ENCODE data around the gene CLDN3.
A peak's percentile ranks its signal among the peaks of the same experiment; 100 is the strongest.

The CLDN3 gene

DNA sequence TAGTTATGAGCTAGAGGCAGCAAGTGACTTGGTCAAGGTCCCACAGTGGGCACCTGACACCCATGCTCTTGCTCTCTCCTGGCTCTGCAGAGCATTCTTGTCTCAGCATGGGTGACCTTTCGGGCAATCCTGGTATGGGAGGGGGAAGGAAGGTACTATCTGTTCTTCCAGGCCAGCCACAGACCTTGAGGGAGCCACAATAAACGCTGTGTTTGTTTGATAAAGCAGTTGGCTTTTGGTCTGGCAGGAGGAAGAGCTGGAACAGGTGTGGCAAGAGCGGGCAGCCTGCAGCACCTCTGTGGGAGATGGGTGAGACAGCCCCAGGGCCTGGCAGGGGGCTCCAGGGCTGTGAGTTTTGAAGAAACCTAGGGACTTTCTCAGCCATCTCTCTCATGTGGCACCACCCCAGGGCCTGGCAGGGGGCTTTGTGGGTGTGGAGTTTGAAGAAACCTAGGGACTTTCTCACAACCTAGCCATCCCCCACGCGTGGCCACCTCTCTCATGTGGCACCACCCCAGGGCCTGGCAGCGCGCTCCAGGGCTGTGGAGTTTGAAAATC lies 11.4 kb downstream of the CLDN3 start:
- no peaks in the 10 kb centered on the region for H3K4me1 Mint-ChIP-seq (ENCODE audit: low read depth)

DNA sequence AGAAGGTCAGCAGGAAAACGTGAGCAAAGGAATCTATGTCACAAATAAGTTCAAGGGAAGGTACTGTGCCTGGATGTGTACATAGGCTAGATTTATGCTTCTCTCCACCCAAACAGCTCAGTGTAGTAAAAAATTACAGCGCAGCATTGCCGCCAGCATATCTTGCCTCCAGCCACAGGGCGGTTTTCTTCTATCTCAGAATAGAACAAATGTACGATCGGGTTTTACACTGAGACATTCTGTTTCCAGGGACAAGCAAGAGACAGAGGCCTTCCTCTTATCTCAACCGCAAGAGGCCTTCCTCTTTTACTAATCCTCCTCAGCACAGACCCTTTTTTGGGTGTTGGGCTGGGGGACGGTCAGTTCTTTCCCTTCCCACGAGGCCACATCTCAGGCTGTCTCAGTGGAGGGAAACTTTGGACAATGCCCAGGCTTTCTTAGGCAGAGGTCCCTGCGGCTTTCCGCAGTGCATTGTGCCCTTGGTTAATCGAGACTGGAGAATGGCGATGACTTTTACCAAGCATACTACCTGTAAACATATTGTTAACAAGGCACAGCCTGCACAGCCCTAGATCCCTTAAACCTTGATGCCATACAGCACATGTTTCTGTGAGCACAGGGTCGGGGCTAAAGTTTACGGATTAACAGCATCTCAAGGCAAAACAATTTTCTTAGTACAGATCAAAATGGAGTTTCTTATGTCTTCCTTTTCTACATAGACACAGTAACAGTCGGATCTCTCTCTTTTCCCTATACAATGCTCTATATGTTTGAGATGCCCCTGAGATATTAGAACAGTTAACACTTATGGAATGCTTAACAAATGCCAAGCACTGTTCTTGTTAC lies 19.9 kb downstream of the CLDN3 start:
- Mint-ChIP-seq H3K4me3 (no peak overlapping the region), H3K27me3 (peaks cover 17% of the 10 kb centered on the region), H3K4me1 (ENCODE audit: low read depth) (no peaks in the 10 kb centered on the region), H3K36me3 (ENCODE audit: low read depth) (no peaks in the 10 kb centered on the region), H3K9me3 (no peaks in the 10 kb centered on the region), H3K27ac (no peak overlapping the region)
- no peak for DNase-seq

More for the DNA sequence above, 11.4 kb downstream of the CLDN3 start:
- Mint-ChIP-seq H3K36me3 (ENCODE audit: low read depth) (no peaks in the 10 kb centered on the region), H3K9me3 (no peaks in the 10 kb centered on the region), H3K4me3 (no peak overlapping the region), H3K27me3 (no peaks in the 10 kb centered on the region), H3K27ac (no peak overlapping the region)
- no peak for DNase-seq

DNA sequence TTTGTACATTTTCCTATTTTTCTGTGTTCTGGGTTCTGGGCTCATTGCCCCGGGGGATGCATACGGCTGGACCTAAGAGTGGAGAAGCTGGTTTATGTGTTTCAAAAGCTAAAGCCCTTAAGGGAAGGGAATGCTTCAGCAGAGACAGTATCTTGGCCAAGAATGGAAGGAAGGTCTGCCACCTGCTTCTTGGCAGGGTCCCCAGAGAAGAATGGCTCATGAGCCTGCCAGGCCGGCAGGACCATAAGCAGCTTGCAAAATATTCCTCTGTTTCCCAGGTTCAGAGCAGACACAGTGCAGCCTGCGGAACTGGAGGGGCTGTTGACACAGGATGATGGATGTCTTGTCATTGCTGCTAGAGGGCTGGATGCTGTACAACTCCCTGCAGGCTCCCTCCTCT lies 23.7 kb downstream of the CLDN3 start:
- H3K27ac Mint-ChIP-seq, result no peak overlapping the region

DNA sequence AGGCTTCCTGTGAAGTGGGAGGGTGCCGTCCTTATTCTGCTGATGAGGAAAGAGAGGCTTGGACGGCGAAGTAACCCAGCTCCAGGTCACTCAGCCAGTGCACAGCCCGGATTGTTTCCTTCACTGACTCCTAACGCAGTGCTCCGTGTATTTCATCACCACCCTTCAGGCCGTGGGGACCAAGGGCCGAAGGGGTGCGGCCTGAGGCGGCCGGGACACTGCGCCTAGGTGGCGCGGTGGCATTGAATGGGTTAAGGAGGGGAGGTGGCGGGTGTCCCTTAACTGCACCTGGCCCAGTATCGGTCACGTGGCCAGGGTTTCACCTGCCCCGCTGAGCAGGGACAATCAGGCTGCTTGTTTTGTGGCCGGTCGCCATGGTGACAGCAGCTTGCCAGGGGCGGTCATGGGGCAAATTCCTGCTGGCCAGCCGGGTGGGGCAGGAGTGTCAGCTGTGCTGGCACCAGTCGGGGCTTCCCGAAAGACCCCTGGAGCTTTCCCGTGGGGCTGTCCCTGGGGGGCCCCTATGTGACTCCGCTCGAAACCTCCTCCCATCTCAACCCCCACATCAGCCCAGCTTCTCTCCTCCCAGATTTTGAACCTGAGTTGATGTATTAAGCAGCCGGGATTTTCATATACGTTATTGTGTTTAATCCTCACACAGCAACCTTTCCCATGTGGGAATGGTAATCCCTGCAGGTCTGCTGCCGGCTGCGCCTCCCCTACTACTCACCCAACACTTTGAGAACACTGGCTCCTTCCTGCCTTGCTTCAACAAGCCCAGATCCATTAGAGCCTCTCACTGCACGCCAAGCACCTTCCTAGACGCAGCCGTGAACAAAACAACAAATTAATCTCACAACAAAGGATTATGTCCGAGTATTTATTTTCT lies 27.1 kb downstream of the CLDN3 start:
- H3K4me1 Mint-ChIP-seq (ENCODE audit: low read depth), result peaks cover 3% of the 10 kb centered on the region
- no peaks in the 10 kb centered on the region for H3K9me3 Mint-ChIP-seq
- DNase-seq, result no peak
- H3K36me3 Mint-ChIP-seq (ENCODE audit: low read depth), result peaks cover 4% of the 10 kb centered on the region
- H3K4me3 Mint-ChIP-seq, result no peak overlapping the region
- H3K27ac Mint-ChIP-seq, result no peak overlapping the region
- no peaks in the 10 kb centered on the region for H3K27me3 Mint-ChIP-seq

More for the DNA sequence above, 23.7 kb downstream of the CLDN3 start:
- DNase-seq, result no peak
- H3K4me3 Mint-ChIP-seq, result no peak overlapping the region
- no peaks in the 10 kb centered on the region for H3K36me3 Mint-ChIP-seq (ENCODE audit: low read depth)
- peaks cover 12% of the 10 kb centered on the region for H3K27me3 Mint-ChIP-seq
- H3K4me1 Mint-ChIP-seq (ENCODE audit: low read depth), result no peaks in the 10 kb centered on the region
- no peaks in the 10 kb centered on the region for H3K9me3 Mint-ChIP-seq

DNA sequence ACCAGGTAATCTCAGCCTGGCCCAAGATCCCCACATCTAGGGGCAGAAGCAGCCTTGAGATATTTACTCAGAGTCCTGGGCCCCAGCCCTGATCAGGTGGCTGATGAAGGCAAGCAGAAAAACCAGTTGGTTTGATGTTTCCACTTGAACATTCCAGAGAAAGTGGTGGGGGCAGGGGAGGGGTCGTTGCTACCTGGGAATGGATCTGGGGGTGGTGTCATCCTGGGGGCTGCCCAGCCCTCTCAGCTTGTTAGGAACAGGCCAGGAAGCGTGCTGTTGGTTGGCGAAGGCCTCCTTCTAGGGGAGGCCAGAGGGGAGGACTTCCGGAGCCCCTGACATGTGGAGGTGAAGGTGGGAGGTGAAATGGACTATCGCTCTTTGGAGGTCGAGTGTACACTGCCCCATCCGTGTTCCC lies 27.7 kb downstream of the CLDN3 start:
- Mint-ChIP-seq H3K27ac (no peak overlapping the region), H3K4me1 (ENCODE audit: low read depth) (peaks cover 10% of the 10 kb centered on the region), H3K9me3 (no peaks in the 10 kb centered on the region), H3K4me3 (no peak overlapping the region), H3K27me3 (no peaks in the 10 kb centered on the region), H3K36me3 (ENCODE audit: low read depth) (peaks cover 9% of the 10 kb centered on the region)
- no peak for DNase-seq

DNA sequence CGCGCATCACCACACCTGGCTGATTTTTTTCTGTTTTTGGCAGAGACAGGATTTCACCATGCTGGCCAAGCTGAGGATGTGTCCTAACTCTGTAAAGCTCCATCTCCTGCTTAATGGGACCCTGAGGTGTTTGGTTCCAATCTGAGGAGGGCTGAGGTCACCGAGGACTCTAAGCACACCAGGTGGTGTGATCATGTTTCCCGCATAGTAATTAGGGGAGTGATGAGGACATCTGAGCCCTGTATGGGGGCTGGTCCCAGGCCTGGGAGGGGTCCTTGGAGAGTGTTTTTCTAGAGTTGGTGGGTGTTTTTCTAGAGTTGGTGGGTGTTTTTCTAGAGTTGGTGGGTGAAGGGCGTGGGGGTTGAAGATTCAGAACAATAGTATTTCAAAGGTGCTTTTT lies 28.5 kb downstream of the CLDN3 start:
- Mint-ChIP-seq H3K27me3 (no peaks in the 10 kb centered on the region), H3K27ac (no peak overlapping the region), H3K9me3 (no peaks in the 10 kb centered on the region), H3K4me1 (ENCODE audit: low read depth) (peaks cover 13% of the 10 kb centered on the region), H3K4me3 (no peak overlapping the region), H3K36me3 (ENCODE audit: low read depth) (peaks cover 16% of the 10 kb centered on the region)
- no peak for DNase-seq

DNA sequence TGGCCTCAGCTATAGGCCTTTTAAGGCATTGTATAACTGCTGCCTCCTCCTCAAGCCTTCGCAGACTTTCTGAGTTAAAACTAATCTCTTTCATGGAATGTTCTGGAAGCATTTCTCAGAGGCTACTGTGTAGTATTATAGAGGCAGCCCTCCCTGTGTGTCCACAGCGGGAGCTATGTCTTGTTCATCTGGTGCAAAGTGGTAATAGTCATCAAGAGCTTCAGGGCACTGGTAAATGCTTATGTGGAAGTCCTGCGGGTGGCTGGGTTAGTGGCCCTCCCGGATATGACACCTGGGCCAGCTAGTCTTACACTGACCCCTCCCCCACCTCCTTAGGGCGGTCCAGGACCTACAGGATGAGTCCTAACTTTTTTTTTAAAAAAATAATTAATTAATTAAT lies 29.3 kb downstream of the CLDN3 start:
- H3K4me3 Mint-ChIP-seq, result no peak overlapping the region
- H3K36me3 Mint-ChIP-seq (ENCODE audit: low read depth), result peaks cover 23% of the 10 kb centered on the region
- H3K27ac Mint-ChIP-seq, result no peak overlapping the region

DNA sequence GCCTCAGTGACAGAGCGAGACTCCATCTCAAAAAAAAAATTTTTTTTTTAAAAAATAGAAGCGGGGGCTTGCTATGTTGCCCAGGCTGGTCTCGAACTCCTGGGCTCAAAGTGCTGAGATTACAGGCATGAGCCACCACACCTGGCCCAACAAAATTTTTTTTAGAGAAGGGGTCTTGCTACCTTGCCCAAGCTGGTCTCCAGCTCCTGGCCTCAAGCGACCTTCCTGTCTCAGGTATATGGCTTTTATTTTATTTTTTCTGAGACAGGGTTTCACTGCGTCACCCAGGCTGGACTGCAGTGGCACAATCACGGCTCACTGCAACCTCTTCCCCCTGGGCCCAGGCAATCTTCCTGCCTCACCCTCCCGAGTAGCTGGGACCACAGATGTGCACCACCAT lies 29.9 kb downstream of the CLDN3 start:
- H3K9me3 Mint-ChIP-seq, result no peaks in the 10 kb centered on the region
- peaks cover 26% of the 10 kb centered on the region for H3K36me3 Mint-ChIP-seq (ENCODE audit: low read depth)
- H3K4me1 Mint-ChIP-seq (ENCODE audit: low read depth), result peaks cover 15% of the 10 kb centered on the region
- peak overlapping the region; percentile 12 for H3K4me3 Mint-ChIP-seq
- no peak for DNase-seq
- no peaks in the 10 kb centered on the region for H3K27me3 Mint-ChIP-seq
- H3K27ac Mint-ChIP-seq, result no peak overlapping the region

More for the DNA sequence above, 29.3 kb downstream of the CLDN3 start:
- H3K27me3 Mint-ChIP-seq, result no peaks in the 10 kb centered on the region
- H3K9me3 Mint-ChIP-seq, result no peaks in the 10 kb centered on the region
- DNase-seq, result no peak
- peaks cover 15% of the 10 kb centered on the region for H3K4me1 Mint-ChIP-seq (ENCODE audit: low read depth)

DNA sequence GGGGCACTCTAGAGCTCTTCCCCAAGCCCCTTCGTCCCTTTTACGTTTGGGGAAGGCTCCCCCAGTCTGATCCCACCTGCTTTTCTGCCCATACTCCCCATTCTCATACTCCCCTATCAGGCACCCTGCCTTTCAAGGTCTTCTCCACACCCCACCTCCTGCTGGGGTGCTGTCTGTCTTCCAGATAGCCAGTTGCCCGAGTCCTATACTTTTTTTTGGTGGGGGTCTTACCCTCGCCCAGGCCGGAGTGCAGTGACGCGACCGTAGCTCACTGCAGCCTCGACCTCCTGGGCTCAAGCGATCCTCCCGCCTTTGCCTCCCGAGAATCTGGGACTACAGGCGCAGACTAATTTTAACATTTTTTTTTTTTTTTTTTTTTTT lies 30.7 kb downstream of the CLDN3 start:
- H3K27me3 Mint-ChIP-seq, result no peaks in the 10 kb centered on the region
- peak overlapping the region; percentile 98 for H3K27ac Mint-ChIP-seq
- peak overlapping the region; percentile 93 for H3K4me3 Mint-ChIP-seq
- H3K36me3 Mint-ChIP-seq (ENCODE audit: low read depth), result peaks cover 30% of the 10 kb centered on the region
- H3K4me1 Mint-ChIP-seq (ENCODE audit: low read depth), result peaks cover 23% of the 10 kb centered on the region
- DNase-seq, result no peak
- H3K9me3 Mint-ChIP-seq, result no peaks in the 10 kb centered on the region

DNA sequence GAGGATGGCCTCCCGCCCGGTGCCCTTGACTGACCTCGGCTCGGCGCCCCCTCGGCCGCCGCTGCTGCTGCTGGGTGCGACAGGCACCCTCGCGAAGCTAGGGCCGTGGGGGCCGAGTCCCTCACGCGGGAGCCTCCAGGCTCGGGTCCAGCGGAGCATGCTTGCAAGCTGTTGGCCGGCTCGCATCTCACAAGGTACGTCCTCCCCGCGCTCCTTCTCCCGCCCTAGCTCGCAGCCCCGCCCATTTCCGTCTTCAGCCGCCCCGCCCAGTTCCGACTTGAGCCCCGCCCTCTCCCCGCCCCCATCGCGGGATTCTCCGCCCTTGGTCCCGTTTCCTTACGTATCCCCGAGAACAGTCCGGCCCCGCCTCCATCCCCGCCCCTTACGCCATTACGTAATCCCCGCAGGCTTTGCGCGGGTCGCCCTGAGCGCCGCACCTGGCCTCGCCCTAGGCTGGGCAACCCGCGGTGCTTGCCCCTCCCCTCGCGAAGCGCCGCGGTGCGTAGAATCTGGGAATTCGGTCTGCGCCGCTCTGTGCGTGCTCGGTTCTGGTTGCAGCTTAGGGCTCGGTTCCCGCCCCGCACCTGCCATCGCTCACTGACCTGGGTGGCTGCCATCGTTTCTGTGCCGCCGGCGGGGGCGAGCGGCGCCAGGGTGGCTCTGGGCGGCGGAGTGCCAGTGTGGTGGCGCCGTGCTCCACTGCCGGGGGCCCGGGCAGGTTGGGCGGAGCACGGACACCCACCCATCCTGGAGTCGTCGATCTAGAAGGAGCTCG lies 31.3 kb downstream of the CLDN3 start, which contains the start of gene ABHD11:
TSS of gene ABHD11 (minus strand) at position 191 of the 775 bp plus-strand sequence. CDS start at position 159, 32 bp downstream.
- Mint-ChIP-seq H3K9me3 (no peaks in the 10 kb centered on the region), H3K27me3 (no peaks in the 10 kb centered on the region), H3K36me3 (ENCODE audit: low read depth) (peaks cover 30% of the 10 kb centered on the region), H3K4me3 (peak within 1 kb of the TSS; percentile 93), H3K27ac (peak within 1 kb of the TSS; percentile 98), H3K4me1 (ENCODE audit: low read depth) (peaks cover 23% of the 10 kb centered on the region)
- DNase-seq, result peak; percentile 100

DNA sequence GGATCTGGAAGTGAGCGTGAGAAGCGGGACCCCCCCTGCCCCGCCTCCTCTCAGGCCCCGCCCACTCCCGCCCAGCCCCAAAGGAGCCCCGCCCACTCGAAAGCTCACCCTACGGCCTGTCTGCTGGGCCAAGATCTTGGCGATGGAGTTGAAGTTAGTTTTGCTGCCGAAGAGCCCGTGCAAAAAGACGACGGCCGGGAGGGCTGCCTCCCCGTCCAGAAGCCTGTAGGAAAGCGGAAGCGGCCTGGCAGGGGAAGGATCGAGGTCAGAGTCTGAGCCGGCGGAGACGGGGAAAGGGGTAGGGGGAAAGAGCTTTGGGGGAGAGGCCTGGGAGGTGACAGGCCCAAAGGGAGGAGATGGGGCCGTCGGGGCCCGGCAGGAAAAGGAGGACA lies 31.9 kb downstream of the CLDN3 start:
- Mint-ChIP-seq H3K27ac (peak overlapping the region; percentile 98), H3K4me1 (ENCODE audit: low read depth) (peaks cover 23% of the 10 kb centered on the region), H3K9me3 (no peaks in the 10 kb centered on the region), H3K36me3 (ENCODE audit: low read depth) (peaks cover 30% of the 10 kb centered on the region), H3K27me3 (no peaks in the 10 kb centered on the region), H3K4me3 (peak overlapping the region; percentile 93)
- DNase-seq, result peak; percentile 78

DNA sequence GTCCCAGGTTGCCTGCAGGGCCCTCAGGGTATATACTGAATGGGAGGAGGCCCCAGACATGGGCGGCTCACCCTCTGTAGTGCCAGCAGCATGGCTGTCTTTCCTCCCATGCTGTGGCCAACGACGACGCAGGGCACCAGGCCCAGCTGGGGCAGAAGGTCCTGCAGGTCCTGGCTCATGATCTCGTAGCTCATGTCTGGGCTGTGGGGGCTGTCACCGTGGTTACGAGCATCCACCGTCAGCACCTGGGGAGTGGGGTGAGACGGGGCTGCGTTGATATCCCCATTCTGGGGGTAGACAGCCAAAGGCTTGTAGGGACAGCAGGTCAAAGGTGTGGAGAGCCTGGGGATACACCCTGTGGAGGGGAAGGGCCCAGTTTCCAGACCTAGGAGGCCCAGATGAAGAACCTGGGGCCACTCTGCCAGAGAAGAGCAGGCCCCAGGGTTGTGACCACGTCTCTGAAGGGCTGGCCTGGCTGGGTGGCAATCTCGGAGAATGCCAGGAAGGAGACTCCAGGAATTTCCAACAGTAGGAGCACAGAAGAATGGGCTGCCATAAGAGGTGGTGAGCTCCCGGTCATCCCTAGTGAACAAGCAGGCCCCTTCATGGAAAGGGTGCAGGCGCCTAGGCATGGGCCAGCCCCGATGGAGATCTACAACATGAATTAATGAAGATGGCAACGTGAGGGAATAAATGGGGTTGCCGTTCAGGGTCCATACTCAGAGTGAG lies 32.4 kb downstream of the CLDN3 start:
- H3K27ac Mint-ChIP-seq, result peak overlapping the region; percentile 98
- peaks cover 30% of the 10 kb centered on the region for H3K36me3 Mint-ChIP-seq (ENCODE audit: low read depth)
- peak overlapping the region; percentile 93 for H3K4me3 Mint-ChIP-seq
- no peaks in the 10 kb centered on the region for H3K27me3 Mint-ChIP-seq
- no peak for DNase-seq
- no peaks in the 10 kb centered on the region for H3K9me3 Mint-ChIP-seq
- H3K4me1 Mint-ChIP-seq (ENCODE audit: low read depth), result peaks cover 23% of the 10 kb centered on the region

DNA sequence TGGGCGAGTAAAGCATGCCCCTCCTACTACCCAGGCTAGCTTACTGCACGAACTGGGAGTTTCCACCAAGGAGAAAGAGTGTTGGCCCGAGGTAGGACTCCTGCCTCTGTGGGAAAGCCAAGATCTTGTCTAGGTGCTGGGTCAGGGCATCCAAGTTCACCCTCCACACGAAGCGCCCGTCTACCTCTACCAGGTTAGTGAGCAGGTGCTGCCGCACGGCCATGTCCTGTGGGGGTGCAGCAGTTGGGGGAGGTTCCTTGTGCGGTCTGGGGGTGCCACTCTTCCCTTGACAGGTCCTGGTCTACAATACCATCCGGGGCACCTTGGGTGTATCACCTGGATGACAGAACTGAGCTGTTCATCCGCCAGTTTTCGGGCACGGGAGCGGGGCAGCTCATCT lies 33.2 kb downstream of the CLDN3 start:
- Mint-ChIP-seq H3K4me3 (peak overlapping the region; percentile 93), H3K4me1 (ENCODE audit: low read depth) (peaks cover 23% of the 10 kb centered on the region), H3K27ac (no peak overlapping the region), H3K9me3 (no peaks in the 10 kb centered on the region), H3K27me3 (no peaks in the 10 kb centered on the region), H3K36me3 (ENCODE audit: low read depth) (peaks cover 30% of the 10 kb centered on the region)
- DNase-seq, result no peak
